Measurements from ENCODE around the gene TMEM181. TPM values are rescaled to one million over a fixed set of nuclear protein-coding genes. Genes with fewer than 3 reads are reported as not detected.
"Not testable (repeated sequence)": the region's sequence is repeated elsewhere in the genome, so short reads cannot be mapped to it uniquely, and the experiment has no call there.

The TMEM181 gene
- total RNA-seq, 2 experiments from 2014 or later = 8.3 to 9.9 TPM

DNA sequence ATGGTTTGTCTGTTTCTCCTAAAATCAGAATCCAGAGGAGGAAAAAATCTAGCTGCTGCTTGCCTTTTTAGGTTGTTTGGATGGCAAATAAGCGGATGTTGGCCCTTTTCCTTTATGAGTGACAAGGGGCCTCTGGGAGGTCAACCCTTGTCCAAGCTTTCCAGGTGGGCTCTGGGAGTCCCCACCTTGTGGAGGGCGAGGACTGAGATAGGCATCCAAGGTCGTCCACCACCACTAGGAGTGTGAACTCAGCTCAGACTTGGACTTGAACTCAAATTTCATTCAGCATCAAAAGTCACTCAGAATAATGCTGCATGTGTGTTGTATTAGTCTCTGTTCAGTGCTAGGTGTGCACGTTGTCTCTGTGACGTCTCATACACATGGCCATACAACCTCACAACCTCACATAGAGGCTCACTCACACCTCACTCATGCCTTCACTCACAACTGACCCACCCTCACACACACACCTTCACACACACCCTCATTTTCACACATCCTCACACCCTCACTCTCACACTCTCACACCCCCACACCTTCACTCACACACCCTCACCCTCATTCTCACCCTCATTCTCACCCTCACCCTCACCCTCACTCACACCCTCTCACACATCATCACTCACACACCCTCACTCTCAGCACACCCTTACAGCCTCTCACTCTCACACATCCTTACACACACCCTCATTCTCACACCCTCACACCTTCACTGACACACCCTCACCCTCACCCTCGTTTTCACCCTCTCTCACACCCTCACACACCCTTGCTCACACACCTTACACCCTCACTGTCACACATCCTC lies 66.7 kb downstream of the TMEM181 start:
- intact Hi-C loops (cut with DNase I, micrococcal nuclease) = no loop called here
- Mint-ChIP-seq H3K27ac (peak overlapping the region; percentile 44), H3K27me3 (no peaks in the 10 kb centered on the region), H3K9me3 (ENCODE audit: low read depth) (no peaks in the 10 kb centered on the region), H3K36me3 (ENCODE audit: low read depth) (peaks cover 50% of the 10 kb centered on the region), H3K4me3 (no peak overlapping the region), H3K4me1 (peaks cover 36% of the 10 kb centered on the region)
- POLR2A ChIA-PET = no interaction called here
- DNase-seq (no peak), ATAC-seq (no peak)
- CTCF ChIA-PET = no interaction called here

DNA sequence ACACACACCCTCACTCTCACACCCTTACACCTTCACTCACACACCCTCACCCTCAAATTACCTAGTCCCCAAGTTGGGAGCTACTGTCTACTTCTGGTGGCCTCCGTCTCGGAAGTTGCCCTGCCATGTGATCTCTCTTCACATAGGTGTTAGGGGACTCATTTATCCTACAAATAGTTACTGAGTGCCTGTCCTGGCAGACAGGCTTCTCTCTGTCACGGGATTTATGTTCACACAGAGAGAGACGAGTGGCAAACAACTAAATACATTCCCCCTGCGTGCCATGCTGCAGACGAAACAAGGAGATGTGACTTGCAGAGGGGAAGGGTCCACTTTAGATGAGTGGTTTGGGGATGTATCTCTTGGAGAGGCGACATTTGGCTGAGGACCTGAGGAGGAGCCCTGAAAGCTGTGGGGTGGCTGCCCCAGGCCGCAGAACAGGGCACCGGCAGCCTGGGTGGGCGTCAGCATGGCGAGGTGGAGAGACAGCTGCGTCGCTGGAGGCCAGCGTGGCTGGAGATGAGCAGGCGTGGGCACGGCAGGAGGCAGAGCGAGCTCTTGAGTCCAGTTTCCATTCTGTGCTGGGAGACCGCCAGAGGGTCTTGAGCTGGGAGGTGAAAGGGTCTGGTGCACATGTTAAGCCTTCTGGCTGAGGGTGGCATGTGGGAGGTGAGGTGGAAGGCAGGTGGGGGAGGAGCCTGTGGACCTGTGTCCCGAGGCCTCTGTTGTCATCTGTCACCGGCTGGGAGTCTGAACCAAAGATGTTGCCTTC lies 67.5 kb downstream of the TMEM181 start:
- Mint-ChIP-seq H3K4me3 (no peak overlapping the region), H3K36me3 (ENCODE audit: low read depth) (peaks cover 54% of the 10 kb centered on the region), H3K27ac (peak overlapping the region; percentile 44), H3K9me3 (ENCODE audit: low read depth) (no peaks in the 10 kb centered on the region), H3K4me1 (peaks cover 40% of the 10 kb centered on the region), H3K27me3 (no peaks in the 10 kb centered on the region)
- no peak for DNase-seq
- intact Hi-C loops (cut with DNase I, micrococcal nuclease) = no loop called here
- ChIA-PET POLR2A (no interaction called here), CTCF (no interaction called here)
- ATAC-seq = no peak

GRCh38 chr6:158627940-158628211 lies 68.0 kb downstream of the TMEM181 start:
- H3K36me3 Mint-ChIP-seq (ENCODE audit: low read depth) = peaks cover 59% of the 10 kb centered on the region
- ATAC-seq (no peak), DNase-seq (no peak)
- ChIA-PET CTCF (interaction anchor here (0.5 kb wide), 1 partner anchor 26 kb away, joined by 5 read pairs; no protein-coding TSS in a partner anchor), POLR2A (no interaction called here)
- H3K27ac Mint-ChIP-seq = peak overlapping the region; percentile 44
- peaks cover 36% of the 10 kb centered on the region for H3K4me1 Mint-ChIP-seq
- intact Hi-C loops (cut with DNase I, micrococcal nuclease) = loop anchor here in 1 of 2 experiments (2.0 kb wide), 1 partner anchor 63 kb away; no protein-coding TSS in a partner anchor
- H3K4me3 Mint-ChIP-seq = no peak overlapping the region
- H3K9me3 Mint-ChIP-seq (ENCODE audit: low read depth) = no peaks in the 10 kb centered on the region
- H3K27me3 Mint-ChIP-seq = no peaks in the 10 kb centered on the region

- no peak for DNase-seq
- Mint-ChIP-seq H3K9me3 (ENCODE audit: low read depth) (no peaks in the 10 kb centered on the region), H3K36me3 (ENCODE audit: low read depth) (peaks cover 61% of the 10 kb centered on the region), H3K4me3 (no peak overlapping the region), H3K27me3 (no peaks in the 10 kb centered on the region), H3K27ac (no peak overlapping the region), H3K4me1 (peaks cover 37% of the 10 kb centered on the region)
- no peak for ATAC-seq
- POLR2A ChIA-PET = interaction anchor here (2.6 kb wide), 1 partner anchor 16 kb away, joined by 15 read pairs; the partner anchor contains the start of gene DYNLT1
- intact Hi-C loops (cut with DNase I, micrococcal nuclease) = loop anchor here in 1 of 2 experiments (2.0 kb wide), 1 partner anchor 62 kb away; no protein-coding TSS in a partner anchor
- CTCF ChIA-PET = interaction anchor here (0.5 to 0.9 kb wide), 4 partner anchors 15 to 397 kb away, joined by 3 to 5 read pairs (median 3); no protein-coding TSS in a partner anchor
Observed at GRCh38 chr6:158628542-158628941, 68.7 kb downstream of the TMEM181 start.

DNA sequence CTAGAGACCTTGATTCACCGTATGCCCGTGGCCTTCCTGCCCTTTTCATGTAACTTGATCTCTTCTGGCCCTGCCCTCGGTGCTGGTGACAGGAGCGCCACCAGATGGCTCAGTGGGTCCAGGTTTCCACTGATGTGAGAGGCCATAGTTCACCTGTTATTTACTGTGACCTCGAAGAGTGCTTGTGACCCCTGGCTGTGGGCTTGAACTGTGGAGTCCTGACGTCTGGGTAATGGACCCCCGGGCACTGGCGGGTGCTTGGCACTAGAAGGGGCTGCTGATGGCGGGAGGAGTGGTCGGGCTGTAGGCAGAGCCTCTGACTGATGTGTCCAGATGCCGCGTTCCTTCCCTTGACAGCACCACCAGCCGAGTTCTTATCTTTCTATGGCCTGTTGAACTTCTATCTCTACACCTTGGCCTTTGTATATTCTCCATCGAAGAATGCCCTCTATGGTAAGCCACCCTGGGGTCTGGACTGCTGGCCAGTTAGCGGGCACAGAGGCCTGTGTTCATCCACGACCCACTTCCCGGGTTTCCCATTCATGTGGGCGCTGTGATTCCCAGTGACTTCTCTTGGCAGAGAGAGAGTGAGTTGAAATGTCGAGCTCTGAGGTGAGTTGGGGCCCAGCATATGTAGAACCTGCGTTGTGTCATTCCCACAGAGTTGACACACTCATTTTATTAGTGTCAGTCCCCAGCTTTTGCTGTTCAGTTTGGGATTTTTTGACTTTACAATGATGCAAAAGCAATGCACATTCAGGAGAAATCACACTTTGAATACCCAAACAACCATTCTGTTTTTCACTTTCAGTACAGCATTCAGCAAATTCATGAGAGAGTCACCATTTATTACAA lies 69.7 kb downstream of the TMEM181 start:
- intact Hi-C loops (cut with DNase I, micrococcal nuclease) = loop anchor here in 1 of 2 experiments (2.0 kb wide), 1 partner anchor 61 kb away; no protein-coding TSS in a partner anchor
- CTCF ChIA-PET = interaction anchor here (0.7 to 1.6 kb wide), 8 partner anchors 12 to 341 kb away, joined by 3 to 9 read pairs (median 3); partner anchors contain the start of gene DYNLT1

GRCh38 chr6:158630938-158631616 lies 71.2 kb downstream of the TMEM181 start:
- no peaks in the 10 kb centered on the region for H3K9me3 Mint-ChIP-seq (ENCODE audit: low read depth)
- H3K27ac Mint-ChIP-seq = peak overlapping the region; percentile 69
- POLR2A ChIA-PET = interaction anchor here (2.1 to 2.6 kb wide), 2 partner anchors 14 to 18 kb away, joined by 15 to 21 read pairs; partner anchors contain the start of genes DYNLT1 and SYTL3
- DNase-seq (no peak), ATAC-seq (no peak)
- H3K4me1 Mint-ChIP-seq = peaks cover 50% of the 10 kb centered on the region
- CTCF ChIA-PET = interaction anchor here (0.8 to 1.6 kb wide), 8 partner anchors 8 to 340 kb away, joined by 3 to 9 read pairs (median 3); partner anchors contain the start of gene DYNLT1
- H3K36me3 Mint-ChIP-seq (ENCODE audit: low read depth) = peaks cover 65% of the 10 kb centered on the region
- no peaks in the 10 kb centered on the region for H3K27me3 Mint-ChIP-seq
- H3K4me3 Mint-ChIP-seq = no peak overlapping the region
- intact Hi-C loops (cut with DNase I, micrococcal nuclease) = no loop called here

More for the DNA sequence above, 69.7 kb downstream of the TMEM181 start:
- no peaks in the 10 kb centered on the region for H3K27me3 Mint-ChIP-seq
- POLR2A ChIA-PET = interaction anchor here (0.7 to 2.6 kb wide), 5 partner anchors 15 to 418 kb away, joined by 3 to 21 read pairs (median 4); partner anchors contain the start of genes DYNLT1 and SYTL3
- H3K27ac Mint-ChIP-seq = peak overlapping the region; percentile 69
- ATAC-seq = peak; percentile 77
- peaks cover 60% of the 10 kb centered on the region for H3K36me3 Mint-ChIP-seq (ENCODE audit: low read depth)
- DNase-seq = peak; percentile 62
- no peak overlapping the region for H3K4me3 Mint-ChIP-seq
- H3K9me3 Mint-ChIP-seq (ENCODE audit: low read depth) = no peaks in the 10 kb centered on the region
- H3K4me1 Mint-ChIP-seq = peaks cover 38% of the 10 kb centered on the region

DNA sequence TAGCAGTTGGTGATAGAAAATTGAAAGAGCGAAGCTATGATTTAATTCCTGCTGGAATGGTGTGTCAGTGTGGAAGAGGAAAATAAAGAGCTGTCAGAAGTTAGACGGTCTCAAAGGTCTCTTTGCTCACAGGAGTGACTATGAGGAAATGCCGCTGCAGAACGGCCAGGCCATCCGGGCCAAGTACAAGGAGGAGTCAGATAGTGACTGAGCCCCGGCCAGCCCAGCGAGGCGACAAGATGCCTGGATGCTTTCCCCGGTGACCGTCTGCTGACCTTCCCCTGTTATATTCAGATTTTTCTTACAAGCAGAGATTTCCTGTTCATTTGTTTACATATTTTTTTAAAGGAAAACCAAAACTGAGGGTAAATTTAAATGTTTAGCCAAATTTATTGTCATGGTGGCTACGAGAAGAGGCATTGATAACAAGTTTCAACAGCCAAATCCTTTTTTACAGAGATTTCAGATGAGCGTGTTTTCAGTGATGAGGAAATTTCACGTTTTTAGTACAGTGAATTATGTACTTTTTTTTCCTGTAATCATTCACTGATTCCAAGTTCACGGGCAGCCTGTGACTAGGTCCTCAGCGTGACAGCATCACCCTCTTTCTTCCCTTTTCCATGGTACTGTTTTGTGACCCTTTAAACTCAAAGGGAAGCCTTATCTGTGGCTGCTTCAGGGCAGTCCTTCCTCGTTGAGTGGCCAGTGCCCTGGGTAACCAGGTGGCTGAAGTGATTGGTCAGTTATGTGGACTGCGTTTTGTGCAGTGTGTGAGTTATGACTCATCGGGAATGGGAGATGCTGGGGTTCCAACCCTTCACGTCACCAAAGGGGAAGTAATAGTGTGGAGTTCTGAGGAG lies 72.0 kb downstream of the TMEM181 start:
- Mint-ChIP-seq H3K4me1 (peaks cover 56% of the 10 kb centered on the region), H3K27me3 (no peaks in the 10 kb centered on the region)

GRCh38 chr6:158632538-158633119 lies 72.7 kb downstream of the TMEM181 start:
- H3K9me3 Mint-ChIP-seq (ENCODE audit: low read depth); intact Hi-C loops (cut with DNase I, micrococcal nuclease); H3K4me3 Mint-ChIP-seq; H3K27me3 Mint-ChIP-seq; ATAC-seq; DNase-seq: not testable (repeated sequence)
- peaks cover 63% of the 10 kb centered on the region for H3K4me1 Mint-ChIP-seq
- ChIA-PET POLR2A (interaction anchor here (0.6 to 1.0 kb wide), 2 partner anchors 10 to 27 kb away, joined by 3 to 4 read pairs; no protein-coding TSS in a partner anchor), CTCF (interaction anchor here (0.6 to 1.0 kb wide), 2 partner anchors 9 to 27 kb away, joined by 3 to 4 read pairs; no protein-coding TSS in a partner anchor)
- peak overlapping the region; percentile 40 for H3K27ac Mint-ChIP-seq
- H3K36me3 Mint-ChIP-seq (ENCODE audit: low read depth) = peaks cover 65% of the 10 kb centered on the region

More for the DNA sequence above, 72.0 kb downstream of the TMEM181 start:
- Mint-ChIP-seq H3K4me3 (no peak overlapping the region), H3K27ac (peak overlapping the region; percentile 69), H3K36me3 (ENCODE audit: low read depth) (peaks cover 65% of the 10 kb centered on the region), H3K9me3 (ENCODE audit: low read depth) (no peaks in the 10 kb centered on the region)
- CTCF ChIA-PET = interaction anchor here (0.6 to 1.0 kb wide), 3 partner anchors 8 to 59 kb away, joined by 3 to 4 read pairs (median 3); no protein-coding TSS in a partner anchor
- DNase-seq (no peak), ATAC-seq (no peak)
- POLR2A ChIA-PET = interaction anchor here (1.0 kb wide), 1 partner anchor 11 kb away, joined by 3 read pairs; no protein-coding TSS in a partner anchor
- intact Hi-C loops (cut with DNase I, micrococcal nuclease) = no loop called here

DNA sequence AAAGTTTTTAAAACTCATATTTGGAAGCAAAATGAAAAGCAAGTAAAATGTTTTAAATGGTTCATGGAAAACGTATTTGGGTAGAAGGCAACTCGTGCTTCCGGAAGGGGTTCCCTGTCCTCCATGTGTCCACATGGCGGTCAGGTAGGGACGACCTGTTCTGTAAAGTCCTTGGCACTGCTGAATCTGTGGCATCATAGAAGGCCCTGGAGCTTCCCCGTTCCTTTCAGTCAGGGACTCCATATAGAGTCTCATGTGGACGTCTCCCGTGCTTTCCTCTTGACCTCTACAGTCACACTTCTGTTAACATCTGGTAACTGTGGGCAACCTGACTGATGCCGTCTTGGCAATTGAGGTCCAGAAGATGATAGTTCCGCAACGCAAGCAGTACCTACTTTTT lies 73.2 kb downstream of the TMEM181 start:
- intact Hi-C loops (cut with DNase I, micrococcal nuclease) = no loop called here
- no peak for ATAC-seq
- DNase-seq = no peak
- Mint-ChIP-seq H3K27me3 (no peaks in the 10 kb centered on the region), H3K36me3 (ENCODE audit: low read depth) (peaks cover 64% of the 10 kb centered on the region), H3K4me1 (peaks cover 64% of the 10 kb centered on the region), H3K9me3 (ENCODE audit: low read depth) (no peaks in the 10 kb centered on the region), H3K4me3 (no peak overlapping the region), H3K27ac (peak overlapping the region; percentile 37)
- ChIA-PET CTCF (interaction anchor here (1.0 kb wide), 1 partner anchor 26 kb away, joined by 3 read pairs; no protein-coding TSS in a partner anchor), POLR2A (interaction anchor here (0.6 to 1.0 kb wide), 2 partner anchors 10 to 28 kb away, joined by 3 to 4 read pairs; no protein-coding TSS in a partner anchor)
